DND-41 (cell line): ENCODE results near the gene FTO.

Source experiments
- CTCF ChIP-seq: IDR thresholded peaks from 2 replicates; pipeline ENCODE4 v1.5.1; 2012; ENCODE audit warnings: borderline replicate concordance, low read length, moderate library complexity, mild to moderate bottlenecking; ENCODE audit not compliant: poor library complexity, severe bottlenecking; ENCODE audit errors: extremely low read depth
- EZH2 ChIP-seq: IDR thresholded peaks from 3 replicates; pipeline ENCODE4 v1.6.1; 2012; ENCODE audit warnings: borderline replicate concordance, low read depth, mild to moderate bottlenecking, moderate library complexity, low read length, inconsistent platforms; ENCODE audit not compliant: severe bottlenecking

DNA sequence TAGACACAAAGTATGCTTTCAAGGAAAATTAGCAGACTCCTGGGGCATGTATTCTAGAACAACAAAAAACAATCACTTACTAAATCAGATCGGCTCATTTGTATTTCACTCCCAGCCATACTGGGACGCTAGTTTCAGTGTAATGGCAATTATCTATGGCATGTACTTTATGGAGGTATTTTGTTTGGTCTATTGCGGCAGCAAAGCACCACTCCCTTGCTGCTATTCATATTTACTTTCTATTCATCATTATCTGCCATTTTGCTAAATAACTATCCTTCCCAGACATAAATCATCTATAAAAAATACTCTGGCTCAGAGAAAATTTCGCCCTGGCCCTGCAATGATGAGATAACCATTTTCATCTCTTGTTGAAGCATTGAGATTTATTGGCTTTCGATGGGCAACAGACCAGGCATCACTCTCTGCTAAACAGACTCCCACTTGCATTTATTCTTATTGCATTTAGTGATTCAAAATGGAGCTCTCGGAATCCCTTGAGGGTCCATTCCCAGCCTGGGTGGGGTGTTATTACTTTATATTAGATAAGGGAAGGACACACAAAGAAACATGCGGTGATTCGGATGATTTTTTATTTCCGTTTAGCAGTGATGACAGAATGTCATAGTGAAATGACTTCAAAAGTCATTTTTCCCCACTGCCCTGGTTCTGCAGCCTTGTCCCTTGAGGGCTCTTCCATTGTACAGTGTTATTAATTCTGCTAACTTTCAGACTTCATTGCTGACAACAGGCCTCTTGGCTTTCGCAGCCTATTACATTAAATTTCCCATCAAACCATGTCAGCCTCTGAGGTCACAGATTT, 356.9 kb downstream of the FTO start:
- no peak for TF ChIP-seq CTCF
- TF ChIP-seq EZH2 = no peak
